ENCODE results near the gene PRPH. TPM values are rescaled to one million over a fixed set of nuclear protein-coding genes. Genes with fewer than 3 reads are reported as not detected.
A peak's percentile ranks its signal among the peaks of the same experiment; 100 is the strongest.

PRPH gene
- total and polyA plus RNA-seq, 2 experiments from 2014 or later = not detected

GRCh38 chr12:49336645-49337584 is 42.0 kb downstream of the PRPH start, which contains the start of gene C1QL4:
C1QL4 (minus strand) TSS chr12:49337188; CDS start chr12:49336477, 711 bp downstream.
- Histone ChIP-seq H3K27ac (no peak within 1 kb of the TSS), H3K9ac (no peak within 1 kb of the TSS), H3K79me2 (ENCODE audit: insufficient read depth) (no peaks in the 10 kb centered on the region), H3K4me2 (ENCODE audit: unreplicated experiment) (peak within 1 kb of the TSS; percentile 68), H2AFZ (peak within 1 kb of the TSS; percentile 74), H3K4me3 (peak within 1 kb of the TSS; percentile 61), H3K9me2 (ENCODE audit: insufficient read depth) (no peaks in the 10 kb centered on the region), H3K4me1 (ENCODE audit: insufficient read depth) (0 out of 2 replicates have a peak, but pooled peaks cover 2% of the 10 kb centered on the region), H3K9me3 (ENCODE audit: low read depth) (no peaks in the 10 kb centered on the region), H4K20me1 (ENCODE audit: insufficient read depth) (no peaks in the 10 kb centered on the region), H3F3A (ENCODE audit: insufficient read depth) (no peaks in the 10 kb centered on the region), H3K27me3 (replicated peaks; ENCODE audit: insufficient read depth) (peaks cover 50% of the 10 kb centered on the region), H3K36me3 (ENCODE audit: low read depth) (no peaks in the 10 kb centered on the region)
- in situ Hi-C loops (cut with MboI) = no loop called here
- DNase-seq = peak; percentile 86
- TF ChIP-seq EZH2phosphoT487 (IDR thresholded peaks at IDR 0.05; ENCODE audit: insufficient read depth, low read depth) = peak; percentile 85
- peak; percentile 99 for TF ChIP-seq EZH2 (IDR thresholded peaks at IDR 0.05; ENCODE audit: insufficient read depth, poor library complexity, severe bottlenecking)
- WGBS, 2 experiments (ENCODE audit: low coverage in 1 of 2, low lambda C conversion rate in 2 of 2, missing lambda C conversion rate in 2 of 2) = 2 to 3% methylated on average over 38 to 54 of the region's 65 CpGs

- Histone ChIP-seq H3K79me2 (ENCODE audit: insufficient read depth) (no peaks in the 10 kb centered on the region), H2AFZ (no peak overlapping the region), H3F3A (ENCODE audit: insufficient read depth) (0 out of 2 replicates have a peak, but pooled peaks cover under 1% of the 10 kb centered on the region), H3K27ac (no peak overlapping the region), H3K36me3 (ENCODE audit: low read depth) (no peaks in the 10 kb centered on the region), H4K20me1 (ENCODE audit: insufficient read depth) (no peaks in the 10 kb centered on the region), H3K9ac (no peak overlapping the region), H3K4me2 (ENCODE audit: unreplicated experiment) (no peak overlapping the region), H3K9me3 (ENCODE audit: low read depth) (no peaks in the 10 kb centered on the region), H3K9me2 (ENCODE audit: insufficient read depth) (no peaks in the 10 kb centered on the region), H3K4me3 (no peak overlapping the region), H3K4me1 (ENCODE audit: insufficient read depth) (peaks cover 6% of the 10 kb centered on the region; the same call in 1 of the 2 replicates), H3K27me3 (replicated peaks; ENCODE audit: insufficient read depth) (peaks cover 59% of the 10 kb centered on the region)
- no peak for TF ChIP-seq EZH2 (IDR thresholded peaks at IDR 0.05; ENCODE audit: insufficient read depth, poor library complexity, severe bottlenecking)
- no peak for TF ChIP-seq EZH2phosphoT487 (IDR thresholded peaks at IDR 0.05; ENCODE audit: insufficient read depth, low read depth)
- in situ Hi-C loops (cut with MboI) = no loop called here
- WGBS, 2 experiments (ENCODE audit: low coverage in 1 of 2, low lambda C conversion rate in 2 of 2, missing lambda C conversion rate in 2 of 2) = 67 to 68% methylated on average over 3 to 6 of the region's 6 CpGs
- DNase-seq = no peak
These were observed 44.0 kb downstream of the PRPH start for GRCh38 chr12:49338830-49339463.

- 56 to 62% methylated on average over 5 of the region's 5 CpGs for WGBS, 2 experiments (ENCODE audit: low coverage in 1 of 2, low lambda C conversion rate in 2 of 2, missing lambda C conversion rate in 2 of 2)
- Histone ChIP-seq H3K4me2 (ENCODE audit: unreplicated experiment) (no peak overlapping the region), H3K9ac (no peak overlapping the region), H3K9me2 (ENCODE audit: insufficient read depth) (no peaks in the 10 kb centered on the region), H3K9me3 (ENCODE audit: low read depth) (no peaks in the 10 kb centered on the region), H3K4me3 (no peak overlapping the region), H3K4me1 (ENCODE audit: insufficient read depth) (peaks cover 6% of the 10 kb centered on the region; the same call in 1 of the 2 replicates), H3K27ac (no peak overlapping the region), H3F3A (ENCODE audit: insufficient read depth) (0 out of 2 replicates have a peak, but pooled peaks cover 4% of the 10 kb centered on the region), H3K36me3 (ENCODE audit: low read depth) (no peaks in the 10 kb centered on the region), H4K20me1 (ENCODE audit: insufficient read depth) (no peaks in the 10 kb centered on the region), H3K27me3 (replicated peaks; ENCODE audit: insufficient read depth) (peaks cover 60% of the 10 kb centered on the region), H3K79me2 (ENCODE audit: insufficient read depth) (no peaks in the 10 kb centered on the region), H2AFZ (no peak overlapping the region)
- DNase-seq = no peak
- TF ChIP-seq EZH2phosphoT487 (IDR thresholded peaks at IDR 0.05; ENCODE audit: insufficient read depth, low read depth) (no peak), EZH2 (IDR thresholded peaks at IDR 0.05; ENCODE audit: insufficient read depth, poor library complexity, severe bottlenecking) (no peak)
- in situ Hi-C loops (cut with MboI) = no loop called here
These were observed 44.5 kb downstream of the PRPH start for GRCh38 chr12:49339464-49339861.

- Histone ChIP-seq H3K27me3 (replicated peaks; ENCODE audit: insufficient read depth) (peaks cover 58% of the 10 kb centered on the region), H3K9me2 (ENCODE audit: insufficient read depth) (no peaks in the 10 kb centered on the region), H3K79me2 (ENCODE audit: insufficient read depth) (no peaks in the 10 kb centered on the region), H3K4me1 (ENCODE audit: insufficient read depth) (peaks cover 6% of the 10 kb centered on the region; the same call in 1 of the 2 replicates), H3K36me3 (ENCODE audit: low read depth) (no peaks in the 10 kb centered on the region), H2AFZ (no peak overlapping the region), H3K9me3 (ENCODE audit: low read depth) (no peaks in the 10 kb centered on the region), H3F3A (ENCODE audit: insufficient read depth) (0 out of 2 replicates have a peak, but pooled peaks cover 4% of the 10 kb centered on the region), H3K4me3 (no peak overlapping the region), H3K4me2 (ENCODE audit: unreplicated experiment) (no peak overlapping the region), H4K20me1 (ENCODE audit: insufficient read depth) (no peaks in the 10 kb centered on the region), H3K9ac (no peak overlapping the region), H3K27ac (no peak overlapping the region)
- no peak for DNase-seq
- in situ Hi-C loops (cut with MboI) = no loop called here
- WGBS, 2 experiments (ENCODE audit: low coverage in 1 of 2, low lambda C conversion rate in 2 of 2, missing lambda C conversion rate in 2 of 2) = 54 to 58% methylated on average over 6 of the region's 6 CpGs
- TF ChIP-seq EZH2 (IDR thresholded peaks at IDR 0.05; ENCODE audit: insufficient read depth, poor library complexity, severe bottlenecking) (no peak), EZH2phosphoT487 (IDR thresholded peaks at IDR 0.05; ENCODE audit: insufficient read depth, low read depth) (no peak)
These were observed 45.3 kb downstream of the PRPH start for GRCh38 chr12:49340095-49340870.

Data from GM23248 (cell line).